Measurements from ENCODE around the gene LRRC28. TPM values are rescaled to one million over a fixed set of nuclear protein-coding genes. Genes with fewer than 3 reads are reported as not detected.
A peak's percentile ranks its signal among the peaks of the same experiment; 100 is the strongest.
"Not testable (repeated sequence)": the region's sequence is repeated elsewhere in the genome, so short reads cannot be mapped to it uniquely, and the experiment has no call there.

The LRRC28 gene
- polyA plus RNA-seq, 1 of the 3 experiments (the other 2 are of a cell fraction) = 15.2 TPM

DNA sequence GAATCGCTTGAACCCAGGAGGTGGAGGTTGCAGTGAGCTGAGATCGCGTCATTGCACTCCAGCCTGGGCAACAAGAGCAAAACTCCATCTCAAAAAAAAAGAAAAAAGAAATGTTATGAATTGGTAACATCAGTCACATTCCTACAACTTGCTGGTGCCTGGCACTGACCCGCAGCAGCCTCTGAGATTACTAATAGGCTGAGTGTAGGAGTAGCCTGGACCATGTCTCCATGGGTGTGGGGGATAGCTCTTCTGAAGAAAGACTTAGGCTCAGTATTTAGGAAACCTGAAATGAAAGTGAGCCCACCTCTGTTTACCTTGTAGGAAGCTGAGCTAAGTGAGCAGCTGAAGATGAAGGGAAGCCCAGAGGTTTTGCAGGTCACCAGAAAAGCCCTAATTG is 148.3 kb downstream of the LRRC28 start:
- H4K20me1 ChIP-seq (ENCODE audit: insufficient read depth) = no peaks in the 10 kb centered on the region
- POLR2A ChIA-PET = no interaction called here
- H3K9me3 ChIP-seq = no peaks in the 10 kb centered on the region
- H3K36me3 ChIP-seq (replicated peaks in 1 of 2; ENCODE audit: control insufficient read depth in 1 of 2, insufficient read depth in 2 of 2, low read length in 1 of 2) = no peaks in the 10 kb centered on the region
- H3K27me3 ChIP-seq (ENCODE audit: insufficient read depth) = no peaks in the 10 kb centered on the region
- no peak overlapping the region for H3K4me2 ChIP-seq
- H3K27ac ChIP-seq (ENCODE audit: low read depth in 2 of 2, low read length in 1 of 2) = no peak overlapping the region
- no peak overlapping the region for H3K9ac ChIP-seq
- no peaks in the 10 kb centered on the region for H3F3A ChIP-seq (replicated peaks; ENCODE audit: insufficient read depth)
- WGBS (ENCODE audit: low lambda C conversion rate) = 96% methylated on average over 4 of the region's 4 CpGs
- no peak overlapping the region for H3K4me3 ChIP-seq (ENCODE audit: low read depth in 2 of 2, low read length in 1 of 2)
- no peak for DNase-seq
- peaks cover 0 to 14% of the 10 kb centered on the region in 2 experiments; a peak in 2 of 4 replicates for H3K4me1 ChIP-seq (ENCODE audit: control insufficient read depth in 1 of 2, insufficient read depth in 2 of 2, low read depth in 1 of 2, low read length in 1 of 2)
- H2AFZ ChIP-seq (ENCODE audit: low read depth) = no peak overlapping the region
- no peaks in the 10 kb centered on the region for H3K79me2 ChIP-seq (ENCODE audit: insufficient read depth)
- H3K9me2 ChIP-seq = no peaks in the 10 kb centered on the region
- TF ChIP-seq ZBTB33 (IDR thresholded peaks at IDR 0.05; ENCODE audit: borderline replicate concordance, low read depth) (no peak), GABPA (IDR thresholded peaks at IDR 0.05; ENCODE audit: low read depth) (no peak), FOSL2 (IDR thresholded peaks at IDR 0.05; ENCODE audit: borderline replicate concordance, low read depth) (no peak), MXI1 (IDR thresholded peaks at IDR 0.05; ENCODE audit: low read depth, low read length) (no peak), FOXM1 (IDR thresholded peaks at IDR 0.05; ENCODE audit: low read depth) (no peak)
- CTCF ChIA-PET = interaction anchor here (1.0 to 1.2 kb wide), 2 partner anchors 8 to 304 kb away, joined by 3 read pairs; no protein-coding TSS in a partner anchor

DNA sequence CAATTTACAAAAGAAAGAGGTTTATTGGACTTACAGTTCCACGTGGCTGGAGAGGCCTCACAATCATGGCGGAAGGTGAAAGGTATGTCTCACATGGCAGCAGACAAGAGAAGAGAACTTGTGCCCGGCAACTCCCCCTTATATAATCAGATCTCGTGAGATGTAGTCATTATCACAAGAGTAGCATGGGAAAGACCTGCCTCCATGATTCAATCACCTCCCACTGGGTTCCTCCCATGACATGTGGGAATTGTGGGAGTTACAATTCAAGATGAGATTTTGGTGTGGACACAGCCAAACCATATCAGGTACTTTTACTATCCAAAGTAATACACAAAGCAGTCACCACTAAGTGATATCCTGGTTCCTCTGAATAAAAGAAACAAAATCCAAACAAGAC is 149.9 kb downstream of the LRRC28 start:
- DNase-seq, H3K9ac ChIP-seq: not testable (repeated sequence)
- CTCF ChIA-PET = interaction anchor here (1.4 kb wide), 1 partner anchor 303 kb away, joined by 5 read pairs; no protein-coding TSS in a partner anchor

GRCh38 chr15:99402014-99402729 is 150.9 kb downstream of the LRRC28 start:
- H3K4me2 ChIP-seq = no peak overlapping the region
- no peaks in the 10 kb centered on the region for H3K36me3 ChIP-seq (replicated peaks in 1 of 2; ENCODE audit: control insufficient read depth in 1 of 2, insufficient read depth in 2 of 2, low read length in 1 of 2)
- peak overlapping the region; percentile 71; the same call in 1 of the 2 replicates for H2AFZ ChIP-seq (ENCODE audit: low read depth)
- H3K9me3 ChIP-seq = no peaks in the 10 kb centered on the region
- CTCF ChIA-PET = interaction anchor here (1.4 kb wide), 1 partner anchor 302 kb away, joined by 5 read pairs; no protein-coding TSS in a partner anchor
- no peaks in the 10 kb centered on the region for H3F3A ChIP-seq (replicated peaks; ENCODE audit: insufficient read depth)
- peak overlapping the region in 1 of 2 experiments; percentile 65; a peak in 2 of 4 replicates for H3K27ac ChIP-seq (ENCODE audit: low read depth in 2 of 2, low read length in 1 of 2)
- peaks cover 0 to 14% of the 10 kb centered on the region in 2 experiments; a peak in 2 of 4 replicates for H3K4me1 ChIP-seq (ENCODE audit: control insufficient read depth in 1 of 2, insufficient read depth in 2 of 2, low read depth in 1 of 2, low read length in 1 of 2)
- H3K27me3 ChIP-seq (ENCODE audit: insufficient read depth) = no peaks in the 10 kb centered on the region
- H4K20me1 ChIP-seq (ENCODE audit: insufficient read depth) = no peaks in the 10 kb centered on the region
- no peaks in the 10 kb centered on the region for H3K9me2 ChIP-seq
- no peak overlapping the region for H3K4me3 ChIP-seq (ENCODE audit: low read depth in 2 of 2, low read length in 1 of 2)
- no peaks in the 10 kb centered on the region for H3K79me2 ChIP-seq (ENCODE audit: insufficient read depth)
- 57% methylated on average over 7 of the region's 13 CpGs for WGBS (ENCODE audit: low lambda C conversion rate)
- POLR2A ChIA-PET = no interaction called here
- H3K9ac ChIP-seq = no peak overlapping the region
- peak; percentile 51 for DNase-seq
- TF ChIP-seq RAD21 (IDR thresholded peaks at IDR 0.05; ENCODE audit: low read length) (no peak), TEAD4 (IDR thresholded peaks at IDR 0.05; ENCODE audit: borderline replicate concordance, insufficient read depth) (no peak)

More for the DNA sequence above, 149.9 kb downstream of the LRRC28 start:
- H3K27ac ChIP-seq (ENCODE audit: low read depth in 2 of 2, low read length in 1 of 2); H3K36me3 ChIP-seq (replicated peaks in 1 of 2; ENCODE audit: control insufficient read depth in 1 of 2, insufficient read depth in 2 of 2, low read length in 1 of 2); H2AFZ ChIP-seq (ENCODE audit: low read depth); H3K9me2 ChIP-seq; H3K4me3 ChIP-seq (ENCODE audit: low read depth in 2 of 2, low read length in 1 of 2); H3K27me3 ChIP-seq (ENCODE audit: insufficient read depth); H4K20me1 ChIP-seq (ENCODE audit: insufficient read depth); H3K4me2 ChIP-seq; H3K9me3 ChIP-seq; H3K79me2 ChIP-seq (ENCODE audit: insufficient read depth); POLR2A ChIA-PET; H3F3A ChIP-seq (replicated peaks; ENCODE audit: insufficient read depth): not testable (repeated sequence)
- 94% methylated on average over 4 of the region's 4 CpGs for WGBS (ENCODE audit: low lambda C conversion rate)
- peaks cover 0 to 14% of the 10 kb centered on the region in 2 experiments; a peak in 2 of 4 replicates for H3K4me1 ChIP-seq (ENCODE audit: control insufficient read depth in 1 of 2, insufficient read depth in 2 of 2, low read depth in 1 of 2, low read length in 1 of 2)
